Measurements from ENCODE around the gene NUAK1.

NUAK1 gene

GRCh38 chr12:106089935-106090334 is 48.8 kb downstream of the NUAK1 start:
- no peak overlapping the region for H3K4me3 ChIP-seq (replicated peaks; ENCODE audit: insufficient read depth, low read length)
- H3K27ac ChIP-seq (replicated peaks), result no peak overlapping the region
- no peak for TF ChIP-seq CTCF (IDR thresholded peaks at IDR 0.05; ENCODE audit: insufficient read depth, low read length)
- TF ChIP-seq REST (IDR thresholded peaks at IDR 0.05; ENCODE audit: insufficient replicate concordance, low read depth), result no peak
- no peak for TF ChIP-seq POLR2AphosphoS5 (IDR thresholded peaks at IDR 0.05; ENCODE audit: low read depth)
- no peak for TF ChIP-seq SPI1 (IDR thresholded peaks at IDR 0.05; ENCODE audit: borderline replicate concordance, low read depth)
- TF ChIP-seq GABPA (IDR thresholded peaks at IDR 0.05; ENCODE audit: low read depth), result no peak
- no peaks in the 10 kb centered on the region for H3K27me3 ChIP-seq (ENCODE audit: insufficient read depth, poor library complexity, severe bottlenecking)
- DNase-seq (ENCODE audit: low read depth in 1 of 2, low spot score in 1 of 2), result no peak

- H3K27ac ChIP-seq (replicated peaks), result no peak overlapping the region
- no peak overlapping the region for H3K4me3 ChIP-seq (replicated peaks; ENCODE audit: insufficient read depth, low read length)
- H3K27me3 ChIP-seq (ENCODE audit: insufficient read depth, poor library complexity, severe bottlenecking), result no peaks in the 10 kb centered on the region
- no peak for TF ChIP-seq SPI1 (IDR thresholded peaks at IDR 0.05; ENCODE audit: borderline replicate concordance, low read depth)
- TF ChIP-seq POLR2AphosphoS5 (IDR thresholded peaks at IDR 0.05; ENCODE audit: low read depth), result no peak
- TF ChIP-seq CTCF (IDR thresholded peaks at IDR 0.05; ENCODE audit: insufficient read depth, low read length), result no peak
- no peak for TF ChIP-seq GABPA (IDR thresholded peaks at IDR 0.05; ENCODE audit: low read depth)
- TF ChIP-seq REST (IDR thresholded peaks at IDR 0.05; ENCODE audit: insufficient replicate concordance, low read depth), result no peak
- DNase-seq (ENCODE audit: low read depth in 1 of 2, low spot score in 1 of 2), result no peak
Measured at GRCh38 chr12:106088811-106089485, 49.8 kb downstream of the NUAK1 start.

- H3K27me3 ChIP-seq (ENCODE audit: insufficient read depth, poor library complexity, severe bottlenecking), result no peaks in the 10 kb centered on the region
- no peak for DNase-seq (ENCODE audit: low read depth in 1 of 2, low spot score in 1 of 2)
- TF ChIP-seq REST (IDR thresholded peaks at IDR 0.05; ENCODE audit: insufficient replicate concordance, low read depth) (no peak), POLR2AphosphoS5 (IDR thresholded peaks at IDR 0.05; ENCODE audit: low read depth) (no peak), GABPA (IDR thresholded peaks at IDR 0.05; ENCODE audit: low read depth) (no peak), SPI1 (IDR thresholded peaks at IDR 0.05; ENCODE audit: borderline replicate concordance, low read depth) (no peak), CTCF (IDR thresholded peaks at IDR 0.05; ENCODE audit: insufficient read depth, low read length) (no peak)
- H3K27ac ChIP-seq (replicated peaks), result no peak overlapping the region
- no peak overlapping the region for H3K4me3 ChIP-seq (replicated peaks; ENCODE audit: insufficient read depth, low read length)
Measured at GRCh38 chr12:106088246-106088808, 50.4 kb downstream of the NUAK1 start.
